GM18861 (cell line): ENCODE results near the gene CHD1L.
"Not testable (repeated sequence)": the region's sequence is repeated elsewhere in the genome, so short reads cannot be mapped to it uniquely, and the experiment has no call there.

ENCODE experiments used
- ATAC-seq: cut with Tn5 transposase; IDR thresholded peaks from one replicate; pipeline ENCODE4 v1.9.1; 2021; ENCODE audit not compliant: unreplicated experiment

Gene CHD1L

GRCh38 chr1:147264158-147264768 lies 21.8 kb downstream of the CHD1L start:
- no peak for ATAC-seq

GRCh38 chr1:147266381-147266780 lies 23.9 kb downstream of the CHD1L start:
- no peak for ATAC-seq

GRCh38 chr1:147267711-147268110 lies 25.2 kb downstream of the CHD1L start:
- ATAC-seq, result no peak

GRCh38 chr1:147270721-147271120 lies 28.2 kb downstream of the CHD1L start:
- no peak for ATAC-seq

- ATAC-seq, result no peak
Measured at GRCh38 chr1:147272042-147272441, 29.6 kb downstream of the CHD1L start.

GRCh38 chr1:147273409-147274336 lies 31.2 kb downstream of the CHD1L start:
- ATAC-seq, result peak; percentile 49

GRCh38 chr1:147281950-147282349 lies 39.5 kb downstream of the CHD1L start:
- ATAC-seq, result no peak

- ATAC-seq, result no peak
Measured at GRCh38 chr1:147283011-147283410, 40.5 kb downstream of the CHD1L start.

GRCh38 chr1:147287133-147287865 lies 44.8 kb downstream of the CHD1L start:
- no peak for ATAC-seq

- ATAC-seq, result no peak
Measured at GRCh38 chr1:147292012-147292411, 49.5 kb downstream of the CHD1L start.

GRCh38 chr1:147292631-147293251 lies 50.3 kb downstream of the CHD1L start:
- no peak for ATAC-seq

- ATAC-seq, result no peak
Measured at GRCh38 chr1:147297438-147297837, 55.0 kb downstream of the CHD1L start.

GRCh38 chr1:147305803-147306202 lies 63.3 kb downstream of the CHD1L start:
- not testable (repeated sequence) for ATAC-seq

- ATAC-seq, result no peak
Measured at GRCh38 chr1:147316968-147317367, 74.5 kb downstream of the CHD1L start.

GRCh38 chr1:147326933-147327687 lies 84.6 kb downstream of the CHD1L start:
- not testable (repeated sequence) for ATAC-seq

- ATAC-seq, result no peak
Measured at GRCh38 chr1:147334292-147334691, 91.8 kb downstream of the CHD1L start.

GRCh38 chr1:147336291-147336690 lies 93.8 kb downstream of the CHD1L start:
- ATAC-seq, result no peak

GRCh38 chr1:147337040-147337630 lies 94.7 kb downstream of the CHD1L start:
- ATAC-seq, result no peak

- no peak for ATAC-seq
Measured at GRCh38 chr1:147338571-147338970, 96.1 kb downstream of the CHD1L start.

- ATAC-seq, result no peak
Measured at GRCh38 chr1:147341246-147341645, 98.8 kb downstream of the CHD1L start.
